Measurements from ENCODE around the gene TRIM38.
"Not testable (repeated sequence)": the region's sequence is repeated elsewhere in the genome, so short reads cannot be mapped to it uniquely, and the experiment has no call there.

The TRIM38 gene

DNA sequence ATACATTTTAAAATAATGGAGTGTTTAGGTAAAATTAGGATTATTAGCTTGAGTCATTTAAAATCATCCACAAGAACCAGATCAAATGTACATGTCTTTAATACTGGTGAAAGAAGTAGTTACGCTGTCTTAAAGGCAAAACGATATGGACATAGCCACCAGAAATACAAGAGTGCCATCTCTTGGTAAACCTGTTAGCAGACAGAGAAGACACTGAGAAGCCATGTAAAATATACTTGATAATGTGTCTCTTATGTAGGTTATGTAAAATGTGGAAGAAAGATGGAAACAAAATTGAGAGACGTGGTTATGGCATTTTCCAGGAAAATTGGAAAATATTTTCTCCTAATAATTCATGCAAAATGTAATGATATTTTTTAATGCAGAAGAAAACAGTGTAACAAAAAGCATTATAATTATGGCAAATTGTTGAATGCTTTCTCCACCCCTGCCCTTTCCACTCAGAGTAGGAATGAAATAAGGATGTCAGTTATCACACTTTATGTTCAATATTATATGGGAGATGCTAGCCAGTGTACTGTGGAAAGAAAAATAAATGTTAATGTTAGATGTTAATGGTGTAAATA, 19.9 kb upstream of the TRIM38 start:
- peak; percentile 55 for DNase-seq

DNA sequence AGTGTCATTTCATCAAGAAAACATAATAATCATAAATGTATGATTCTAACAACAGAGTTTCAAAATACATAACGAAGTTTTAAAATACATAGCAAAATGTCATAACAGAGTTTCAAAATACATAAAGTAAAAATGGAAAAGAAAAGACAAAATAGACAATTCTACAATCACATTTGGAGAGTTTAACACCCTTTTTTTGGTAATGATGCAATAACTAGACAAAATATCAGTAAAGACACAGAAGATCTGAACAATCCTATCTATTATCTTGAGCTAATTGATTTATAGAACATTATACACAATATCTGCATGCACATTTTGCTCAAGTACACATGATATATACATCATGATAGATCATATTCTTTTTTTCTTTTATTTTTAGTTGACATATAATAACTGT, 18.7 kb upstream of the TRIM38 start:
- no peak for DNase-seq

DNA sequence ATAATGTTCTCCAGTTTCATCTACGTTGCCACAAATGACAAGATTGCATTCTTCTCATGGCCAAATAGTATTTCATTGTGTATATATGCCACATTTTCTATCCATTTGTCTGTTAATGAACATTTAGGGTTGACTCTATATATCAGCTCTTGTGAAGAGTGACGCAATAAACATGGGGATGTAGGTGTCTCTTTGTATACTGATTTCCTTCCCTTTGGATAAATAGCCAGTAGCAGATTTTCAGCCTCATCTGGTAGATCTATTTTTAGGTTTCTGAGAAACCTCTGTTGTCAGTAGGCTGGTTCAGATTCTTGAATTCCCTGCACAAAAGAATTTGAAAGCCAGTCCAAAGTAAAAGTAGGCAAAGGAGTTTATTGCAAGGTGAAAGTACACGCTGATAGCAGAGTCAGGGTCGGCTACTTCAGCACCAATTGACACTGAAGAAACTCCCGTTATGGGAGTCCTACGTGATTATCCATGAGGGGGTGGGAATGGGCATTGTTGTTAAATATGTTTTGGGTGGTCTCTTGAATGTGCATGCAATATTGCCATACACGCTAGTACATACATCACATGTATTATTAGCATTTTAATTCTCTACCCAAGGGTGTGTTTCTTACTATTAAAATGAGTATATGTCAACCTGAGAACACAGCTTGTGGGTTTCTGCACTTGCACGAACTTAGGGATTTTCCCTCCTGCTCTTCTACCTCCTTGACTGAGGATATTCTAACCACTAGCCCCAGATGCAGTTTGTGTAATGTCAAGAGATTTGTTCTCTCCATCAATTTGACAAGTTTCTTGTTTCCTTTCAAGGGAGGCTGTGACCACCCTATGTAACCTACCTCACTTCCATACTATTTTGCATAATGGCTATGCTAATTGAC, 17.7 kb upstream of the TRIM38 start:
- no peak for DNase-seq

DNA sequence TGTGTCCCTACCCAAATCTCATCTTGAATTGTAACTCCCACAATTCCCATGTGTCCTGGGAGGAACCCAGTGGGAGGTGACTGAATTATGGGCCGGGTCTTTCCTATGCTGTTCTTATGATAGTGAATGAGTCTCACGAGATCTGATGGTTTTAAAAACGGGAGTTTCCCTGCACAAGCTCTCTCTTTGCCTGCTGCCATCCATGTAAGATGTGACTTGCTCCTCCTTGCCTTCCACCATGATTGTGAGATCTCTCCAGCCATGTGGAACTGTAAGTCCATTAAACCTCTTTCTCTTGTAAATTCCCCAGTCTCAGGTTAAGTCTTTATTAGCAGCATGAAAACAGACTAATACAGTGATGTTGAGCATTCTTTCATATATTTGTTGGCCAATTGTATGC, 16.9 kb upstream of the TRIM38 start:
- DNase-seq = not testable (repeated sequence)

DNA sequence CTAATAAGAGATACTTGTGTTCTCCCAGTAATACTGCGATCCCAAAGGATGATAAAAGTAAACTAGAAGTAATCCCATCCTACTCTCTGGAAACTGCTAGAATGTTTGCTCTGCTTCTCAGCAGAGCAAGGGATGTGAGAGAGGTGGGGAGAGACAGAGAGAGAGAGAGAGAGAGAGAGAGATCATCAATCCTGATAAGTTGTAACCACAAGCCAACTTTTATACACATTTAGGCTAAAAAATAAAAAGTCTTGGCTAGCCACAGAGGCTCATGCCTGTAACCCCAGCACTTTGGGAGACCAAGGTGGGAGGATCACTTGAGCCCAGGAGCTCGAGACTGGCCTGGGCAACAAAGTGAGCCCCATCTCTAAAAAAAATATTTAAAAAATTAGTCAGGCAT, 16.0 kb upstream of the TRIM38 start:
- DNase-seq = no peak

DNA sequence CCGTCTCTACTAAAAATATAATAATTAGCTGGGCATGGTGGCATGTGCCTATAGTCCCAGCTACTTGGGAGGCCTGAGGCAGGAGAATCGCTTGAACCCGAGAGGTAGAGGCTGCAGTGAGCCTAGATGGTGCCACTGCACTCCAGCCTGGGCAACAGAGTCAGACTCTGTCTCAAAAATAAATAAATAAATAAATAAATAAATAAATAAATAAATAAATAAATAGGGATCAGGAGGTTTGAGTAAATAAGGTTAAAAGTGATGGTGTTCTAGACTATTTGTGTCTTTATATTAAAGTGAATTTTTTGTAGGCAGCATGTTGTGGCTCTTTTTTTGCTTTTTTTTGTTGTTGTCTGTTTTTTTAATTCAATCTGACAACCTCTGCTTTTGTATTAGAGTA, 15.1 kb upstream of the TRIM38 start:
- DNase-seq = not testable (repeated sequence)

DNA sequence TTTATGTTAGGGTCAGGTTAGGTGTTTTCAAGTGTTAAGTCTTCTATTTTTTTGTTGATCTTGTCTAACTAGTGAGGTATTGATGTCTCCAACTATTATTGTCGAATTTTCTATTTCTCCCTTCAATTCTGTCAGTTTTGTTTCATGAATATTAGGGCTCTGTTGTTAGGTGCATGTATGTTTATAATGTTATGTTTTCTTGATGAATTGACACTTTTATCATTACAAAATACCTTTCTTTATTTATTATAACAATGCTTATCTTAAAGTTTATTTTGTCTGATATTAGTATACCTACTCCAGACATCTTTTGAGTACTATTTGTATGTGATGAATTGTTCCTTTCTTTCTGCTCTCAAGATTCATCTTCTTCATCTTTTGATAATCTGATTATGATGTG, 12.9 kb upstream of the TRIM38 start:
- DNase-seq = no peak

DNA sequence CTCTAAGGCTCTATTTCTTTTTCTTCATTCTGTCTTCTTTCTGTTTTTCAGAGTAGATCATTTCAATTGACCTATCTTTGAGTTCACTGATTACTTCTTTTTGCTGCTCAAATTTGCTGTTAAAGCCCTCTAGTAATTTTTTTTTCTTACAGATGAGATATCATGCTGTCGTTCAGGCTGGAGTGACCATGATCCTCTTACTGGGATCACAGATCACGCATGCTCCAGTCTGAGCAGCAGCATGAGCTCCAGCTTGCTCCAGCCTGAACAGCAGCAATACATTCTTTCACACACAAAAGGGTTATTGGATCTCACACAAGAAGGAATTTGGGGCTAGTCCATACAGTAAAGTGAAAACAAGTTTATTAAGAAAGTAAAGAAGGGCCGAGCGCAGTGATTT, 12.3 kb upstream of the TRIM38 start:
- no peak for DNase-seq

DNA sequence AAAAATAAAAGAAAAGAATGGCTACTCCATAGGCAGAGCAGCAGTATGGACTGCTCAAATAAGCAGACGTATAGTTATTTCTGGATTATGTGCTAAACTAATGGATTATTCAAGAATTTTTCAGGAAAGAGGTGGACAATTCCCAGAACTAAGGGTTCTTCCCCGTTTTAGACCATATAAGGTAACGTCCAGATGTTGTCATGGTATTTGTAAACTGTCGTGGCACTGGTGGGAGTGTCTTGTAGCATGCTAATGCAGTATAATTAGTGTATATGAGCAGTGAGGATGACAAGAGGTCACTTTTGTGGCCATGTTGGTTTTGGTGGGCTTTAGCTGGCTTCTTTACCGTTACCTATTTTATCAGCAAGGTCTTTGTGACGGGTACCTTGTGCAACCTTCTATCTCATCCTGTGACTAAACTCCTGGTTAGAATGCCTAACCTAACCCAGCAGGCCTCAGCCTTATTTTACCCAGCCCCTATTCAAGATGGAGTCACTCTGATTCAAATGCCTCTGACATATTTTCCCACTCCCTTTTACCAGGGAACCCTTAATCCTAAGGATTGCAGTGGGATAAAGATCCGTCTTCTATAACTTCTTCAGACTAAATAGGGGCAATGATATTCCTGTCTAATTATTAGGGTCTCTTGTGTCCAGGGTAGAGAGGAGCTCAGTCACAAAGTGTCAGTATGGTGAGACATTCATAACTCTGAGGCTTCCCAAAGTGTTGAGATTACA, 11.1 kb upstream of the TRIM38 start:
- DNase-seq = no peak

DNA sequence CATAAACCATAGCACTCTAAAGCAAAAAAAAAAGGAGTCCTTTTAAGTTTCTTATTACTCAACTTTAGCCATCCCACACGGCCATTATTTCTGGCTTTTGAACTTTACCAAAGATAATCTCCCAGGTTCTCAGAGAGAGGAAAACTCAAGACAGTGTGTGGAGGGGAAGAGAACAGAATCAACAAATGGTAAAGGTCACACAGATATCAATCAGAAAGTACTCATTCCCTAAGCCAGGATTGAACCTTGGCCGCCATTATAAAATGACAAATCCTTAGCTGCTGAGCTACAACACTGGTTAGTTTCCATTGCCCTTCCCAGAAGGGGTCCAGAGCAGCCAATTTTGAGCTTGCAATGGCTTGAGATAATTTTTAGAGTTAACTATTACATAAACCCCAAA, 10.1 kb upstream of the TRIM38 start:
- DNase-seq = no peak

DNA sequence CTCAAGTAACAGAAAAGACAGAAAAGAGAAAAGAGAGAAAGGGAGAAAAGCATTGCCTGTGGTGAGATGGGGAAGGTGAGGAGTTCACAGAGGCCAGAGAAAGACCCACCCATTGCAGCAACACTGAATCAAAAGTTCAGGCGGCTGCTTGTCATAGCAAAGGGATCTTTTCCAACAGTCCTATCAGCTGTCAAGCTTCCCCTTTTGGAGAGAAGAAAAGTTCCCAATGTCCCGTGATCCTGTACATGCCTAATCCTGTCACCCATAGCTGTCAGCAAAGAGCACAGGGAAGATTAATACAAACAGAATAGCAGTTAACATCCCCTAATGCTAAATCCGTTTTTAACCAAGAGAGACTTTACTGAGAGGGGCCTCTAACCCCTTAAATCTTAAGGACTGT, 8.9 kb upstream of the TRIM38 start:
- no peak for DNase-seq

DNA sequence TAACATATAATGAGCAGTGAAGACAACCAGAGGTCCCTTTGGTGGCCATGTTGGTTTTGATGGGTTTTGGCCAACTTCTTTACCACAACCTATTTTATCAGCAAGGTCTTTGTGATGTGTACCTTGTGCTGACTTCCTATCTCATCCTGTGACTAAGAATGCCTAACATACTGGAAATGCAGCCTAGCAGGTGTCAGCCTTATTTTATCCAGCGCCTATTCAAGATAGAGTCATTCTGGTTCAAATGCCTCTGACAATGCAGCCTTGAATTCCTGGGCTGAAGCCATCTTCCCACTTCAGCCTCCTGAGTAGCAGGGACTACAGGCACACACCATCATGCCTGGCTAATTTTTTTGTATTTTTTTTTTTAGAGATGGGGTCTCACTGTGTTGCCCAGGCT, 7.8 kb upstream of the TRIM38 start:
- DNase-seq = no peak

DNA sequence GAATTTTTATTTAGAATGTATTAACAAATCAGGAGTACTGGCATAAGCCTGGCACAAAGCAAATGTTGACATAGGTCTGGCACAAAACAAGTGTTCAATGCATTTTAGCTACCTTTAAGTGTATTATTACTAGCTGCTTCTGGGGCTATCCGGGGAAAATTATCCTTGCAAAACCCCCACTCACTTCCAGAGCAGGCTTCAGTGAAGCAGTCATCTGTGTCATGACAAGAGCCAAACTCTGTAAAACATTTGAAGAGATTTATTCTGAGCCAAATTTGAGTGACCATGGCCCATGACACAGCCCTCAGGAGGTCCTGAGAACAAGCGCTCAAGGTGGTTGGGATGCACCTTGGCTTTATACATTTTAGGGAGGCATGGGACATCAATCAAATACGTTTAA, 6.4 kb upstream of the TRIM38 start:
- DNase-seq = no peak

DNA sequence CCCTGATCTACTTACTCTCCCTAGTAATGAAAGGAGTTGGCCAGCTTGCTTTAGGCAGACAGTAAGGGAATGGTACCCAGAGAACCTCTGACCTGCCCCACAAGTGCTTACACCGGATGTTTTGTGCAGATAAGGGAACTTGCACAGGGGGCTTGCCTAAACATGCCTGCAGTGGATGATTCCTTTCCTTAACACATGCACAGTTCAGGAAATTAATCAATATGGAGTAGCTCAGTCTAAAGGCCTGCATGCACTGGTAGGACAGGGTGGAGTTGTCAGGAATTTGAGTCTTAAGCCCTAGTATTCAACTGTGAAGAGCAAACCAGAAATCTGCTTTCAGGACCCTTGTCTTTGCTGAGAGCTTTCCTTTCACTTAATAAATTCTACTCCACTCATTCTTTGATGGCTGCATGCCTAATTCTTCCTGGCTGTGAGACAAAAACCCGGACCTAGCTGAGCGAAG, 3.9 kb upstream of the TRIM38 start:
- no peak for DNase-seq

DNA sequence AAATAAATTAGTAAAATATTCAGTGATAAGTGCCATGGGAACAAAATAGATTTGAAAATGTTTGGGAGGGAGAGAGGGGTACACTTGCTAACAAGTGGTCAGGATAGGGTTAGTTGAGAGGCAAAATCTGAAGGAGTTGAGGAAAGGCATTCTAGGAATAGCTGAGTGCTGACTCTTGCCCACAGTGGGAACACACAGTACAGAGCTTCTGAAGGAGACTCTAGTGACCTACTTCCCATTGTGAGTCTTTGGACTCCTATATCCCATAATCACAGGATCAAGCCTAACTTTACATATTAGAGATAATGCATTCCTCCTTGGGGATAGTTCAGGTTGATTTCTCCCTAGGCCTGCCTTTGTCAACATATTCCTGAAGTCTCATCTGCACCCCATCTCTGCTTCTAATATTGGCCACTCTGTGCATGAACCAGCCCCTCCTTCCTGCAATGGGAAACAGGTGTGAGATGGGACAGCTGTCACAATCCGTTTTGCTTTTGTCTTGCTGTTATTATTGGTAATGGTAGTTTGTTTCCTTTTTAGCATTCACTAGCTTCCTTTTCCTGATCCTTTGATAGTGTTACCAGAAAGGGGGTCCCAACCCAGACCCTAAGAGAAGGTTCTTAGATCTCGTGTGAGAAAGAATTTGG, 2.6 kb upstream of the TRIM38 start:
- DNase-seq = no peak

DNA sequence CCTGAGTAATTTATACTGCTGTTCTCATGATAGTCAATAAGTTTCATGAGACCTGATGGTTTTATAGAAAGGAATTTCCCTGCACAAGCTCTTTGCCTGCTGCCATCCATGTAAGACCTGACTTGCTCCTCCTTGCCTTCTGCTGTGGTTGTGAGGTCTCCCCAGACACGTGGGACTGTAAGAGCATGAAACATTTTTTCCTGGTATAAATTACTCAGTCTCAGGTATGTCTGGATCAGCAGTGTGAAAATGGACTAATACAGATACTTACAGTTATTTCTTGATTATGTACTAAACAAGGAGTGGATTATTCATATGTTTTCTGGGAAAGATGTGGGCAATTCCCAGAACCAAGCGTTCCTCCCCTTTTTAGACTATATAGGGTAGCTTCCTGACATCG, 1.9 kb upstream of the TRIM38 start:
- no peak for DNase-seq

DNA sequence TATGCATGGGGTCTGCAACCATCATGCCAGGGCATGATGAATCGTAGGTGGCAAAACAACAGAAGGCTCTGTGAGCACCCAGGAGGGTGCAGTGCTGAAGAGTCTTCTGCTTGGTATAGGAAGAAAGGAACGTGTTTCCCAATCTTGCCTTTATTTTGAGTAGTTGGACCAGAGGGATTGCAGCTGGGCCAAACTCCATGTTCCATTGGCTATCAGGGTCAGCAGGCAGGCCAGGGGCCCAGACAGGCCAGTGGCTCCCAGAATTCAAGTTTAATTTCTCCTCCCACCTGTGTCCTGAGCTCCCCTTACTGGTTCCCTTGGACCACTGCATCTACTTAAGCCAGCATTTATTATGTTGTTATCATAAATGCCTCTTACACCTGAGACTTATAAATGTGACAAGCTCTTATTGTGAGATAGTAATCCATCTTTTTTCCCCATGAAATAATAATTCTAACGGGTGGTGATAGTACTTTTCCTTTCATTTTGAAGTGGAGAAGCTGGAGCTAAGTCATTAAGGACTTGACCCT, 918 bp upstream of the TRIM38 start:
- DNase-seq = no peak

DNA sequence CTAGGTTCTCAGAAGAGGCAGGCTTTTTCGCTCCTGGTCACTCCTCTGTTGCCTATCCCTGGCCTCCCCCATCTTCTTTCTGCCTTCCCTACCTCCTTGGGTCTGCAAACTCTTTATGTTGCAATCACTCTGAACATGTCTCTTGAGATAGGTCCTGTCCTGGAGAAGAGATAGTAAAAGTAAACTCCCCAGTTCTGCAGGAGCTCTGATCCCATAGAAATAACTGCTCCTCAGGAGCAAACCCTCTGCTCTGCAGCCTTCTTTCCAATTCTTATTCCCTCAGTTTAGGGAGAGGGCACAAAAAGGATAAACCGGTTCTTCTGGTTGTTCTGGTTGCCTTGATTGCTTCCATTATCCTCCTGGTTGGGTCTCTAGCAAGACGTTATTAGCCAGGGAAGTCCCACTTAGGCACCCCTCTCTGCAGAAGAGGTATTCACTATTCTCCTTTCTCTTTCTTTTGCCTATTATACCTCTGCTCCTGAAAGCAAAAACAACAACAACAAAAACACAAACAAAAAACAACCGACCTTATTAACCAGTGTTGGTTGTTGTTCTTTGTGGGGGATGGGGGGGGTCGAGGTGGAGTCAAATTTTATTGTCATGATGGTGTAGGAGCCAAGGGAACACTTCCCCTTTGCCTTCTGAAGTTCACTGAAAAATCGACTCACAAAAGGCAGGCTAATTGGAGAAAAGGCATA, 973 bp downstream of the TRIM38 start:
- DNase-seq = no peak

DNA sequence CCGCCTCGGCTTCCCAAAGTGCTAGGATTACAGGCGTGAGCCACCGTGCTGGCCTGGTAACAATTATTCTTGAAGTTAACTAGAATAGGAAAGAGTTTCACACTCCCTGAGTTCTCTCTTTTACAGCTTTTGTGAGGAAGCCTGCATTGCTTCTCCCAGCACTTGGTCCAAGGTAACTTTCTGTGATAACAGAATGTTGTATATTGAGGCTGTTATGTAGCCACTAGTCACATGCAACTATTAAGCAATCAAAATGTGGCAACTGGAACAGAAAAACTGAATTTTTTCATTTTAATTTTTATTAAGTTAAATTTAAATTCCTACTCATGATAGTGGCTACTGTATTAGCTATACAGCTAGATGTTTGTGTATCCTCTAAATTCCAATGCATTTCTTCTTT, 2.5 kb downstream of the TRIM38 start:
- DNase-seq = no peak

DNA sequence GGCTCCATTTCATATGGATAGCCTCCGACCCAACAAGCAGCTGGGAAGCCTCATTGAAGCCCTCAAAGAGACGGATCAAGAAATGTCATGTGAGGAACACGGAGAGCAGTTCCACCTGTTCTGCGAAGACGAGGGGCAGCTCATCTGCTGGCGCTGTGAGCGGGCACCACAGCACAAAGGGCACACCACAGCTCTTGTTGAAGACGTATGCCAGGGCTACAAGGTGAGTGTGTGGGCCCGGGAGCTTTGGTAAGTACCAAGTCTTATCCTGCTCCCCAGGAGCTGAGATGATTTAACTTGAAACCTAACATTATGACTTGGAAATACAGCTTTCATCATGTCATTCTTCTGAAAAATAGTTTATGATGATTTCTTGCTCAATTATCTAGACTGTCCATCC, 4.1 kb downstream of the TRIM38 start:
- DNase-seq = no peak

DNA sequence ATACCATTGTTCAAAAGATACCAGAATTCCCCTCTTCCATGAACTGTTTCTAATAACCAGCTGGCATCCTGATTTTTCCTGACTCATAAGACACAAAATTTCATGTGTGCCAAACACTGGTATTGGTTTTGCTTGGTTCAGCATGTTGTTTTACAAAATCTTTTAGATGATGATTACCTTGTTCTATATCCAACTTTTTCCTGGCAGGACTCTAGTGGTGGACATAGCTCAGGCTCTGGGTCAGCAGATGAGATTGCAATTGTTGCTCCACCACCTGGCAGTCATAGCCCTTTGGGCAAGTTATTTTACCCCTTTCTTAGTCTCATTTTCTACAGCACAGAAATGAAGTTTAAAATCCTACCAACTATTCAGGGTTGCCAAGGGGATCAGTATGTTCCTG, 6.2 kb downstream of the TRIM38 start:
- no peak for DNase-seq

DNA sequence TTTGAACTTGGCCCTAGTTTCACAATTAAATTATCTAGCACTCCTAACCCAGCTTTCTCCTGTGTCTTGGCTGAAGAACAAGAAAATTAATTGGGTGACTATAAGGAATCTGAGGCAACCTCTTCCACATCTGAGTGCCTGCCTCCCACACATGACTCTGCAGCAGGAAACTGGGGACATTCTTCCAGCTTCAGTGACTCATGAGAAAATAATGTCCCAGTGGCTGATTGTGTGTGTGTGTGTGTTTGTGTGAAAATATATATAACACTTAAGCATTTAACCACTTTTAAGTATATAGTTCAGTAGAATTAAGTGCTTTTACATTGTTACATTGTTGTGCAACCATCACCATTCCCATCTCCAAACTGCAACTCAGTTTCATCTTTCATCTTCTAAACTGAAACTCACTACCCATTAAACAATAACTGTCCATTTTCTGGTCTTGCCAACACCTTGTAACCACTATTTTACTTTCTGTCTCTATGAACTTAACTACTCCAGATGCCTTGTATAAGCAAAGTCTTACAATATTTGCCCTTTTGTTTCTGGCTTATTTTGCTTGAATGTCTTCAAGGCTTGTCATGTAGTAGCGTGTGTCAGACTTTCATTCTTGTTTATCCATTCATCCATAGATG, 8.7 kb downstream of the TRIM38 start:
- DNase-seq = no peak

Data from NCI-H69 (cell line).